GM18508 (cell line): ENCODE data around the gene ISL1.

ENCODE experiments used
- ATAC-seq: cut with Tn5 transposase; IDR thresholded peaks from one replicate; pipeline ENCODE4 v1.9.1; 2021; ENCODE audit warnings: moderate number of reproducible peaks; ENCODE audit not compliant: insufficient read depth, unreplicated experiment

ISL1 gene

DNA sequence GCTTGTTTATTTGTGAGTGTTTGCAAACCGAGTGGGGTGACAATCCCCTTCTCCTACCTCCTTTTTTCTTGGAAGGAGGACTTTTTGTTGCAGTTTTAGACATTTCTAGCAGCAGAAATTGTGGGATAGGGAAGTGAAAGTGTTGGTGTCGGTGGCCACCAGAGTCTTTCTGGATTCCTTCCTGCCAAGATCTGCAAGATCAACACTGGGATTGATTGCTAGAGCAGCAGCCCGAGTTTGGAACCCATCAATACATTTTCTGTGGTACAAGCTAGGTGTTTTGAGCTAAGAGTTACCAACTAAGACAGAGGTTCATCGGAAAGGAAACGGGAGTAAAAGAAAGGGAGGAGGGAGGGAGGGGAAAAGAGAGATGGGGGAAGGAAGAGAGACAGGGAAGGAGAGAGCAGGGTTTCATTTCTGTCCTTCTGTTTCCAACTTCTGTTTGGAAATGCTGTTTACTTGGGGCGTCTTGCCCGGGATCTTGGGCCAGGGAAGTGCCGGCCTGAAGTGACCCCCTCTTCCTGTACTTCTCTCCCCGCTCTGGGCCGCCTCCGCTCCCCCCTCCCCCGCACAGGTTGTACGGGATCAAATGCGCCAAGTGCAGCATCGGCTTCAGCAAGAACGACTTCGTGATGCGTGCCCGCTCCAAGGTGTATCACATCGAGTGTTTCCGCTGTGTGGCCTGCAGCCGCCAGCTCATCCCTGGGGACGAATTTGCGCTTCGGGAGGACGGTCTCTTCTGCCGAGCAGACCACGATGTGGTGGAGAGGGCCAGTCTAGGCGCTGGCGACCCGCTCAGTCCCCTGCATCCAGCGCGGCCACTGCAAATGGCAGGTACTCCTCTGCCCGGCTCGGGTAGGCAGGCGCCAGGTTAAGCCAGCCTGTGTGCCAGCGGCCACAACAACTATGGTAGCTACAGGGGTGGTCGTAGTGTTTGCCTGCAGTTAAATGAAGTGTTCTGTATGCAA is 4.0 kb downstream of the ISL1 start:
- ATAC-seq, result no peak

DNA sequence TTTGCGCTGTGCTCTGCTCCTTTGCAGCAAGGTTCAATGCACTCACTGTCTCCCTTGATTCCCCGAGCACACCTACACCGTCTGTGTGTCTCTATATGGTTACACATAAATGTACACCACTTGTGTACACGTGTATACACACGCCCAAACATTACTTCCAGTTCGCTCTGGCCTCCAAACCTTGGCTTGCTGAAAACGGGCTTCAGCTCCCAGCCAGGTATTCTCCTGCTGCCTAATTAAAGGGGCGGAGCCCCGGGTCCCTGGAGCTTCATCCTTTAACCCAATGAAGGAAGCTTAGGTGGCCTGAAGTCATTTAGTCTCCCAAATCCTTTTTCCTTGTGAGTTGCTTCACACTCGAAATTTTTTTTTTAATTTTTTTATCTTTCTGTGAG is 4.6 kb downstream of the ISL1 start:
- no peak for ATAC-seq

DNA sequence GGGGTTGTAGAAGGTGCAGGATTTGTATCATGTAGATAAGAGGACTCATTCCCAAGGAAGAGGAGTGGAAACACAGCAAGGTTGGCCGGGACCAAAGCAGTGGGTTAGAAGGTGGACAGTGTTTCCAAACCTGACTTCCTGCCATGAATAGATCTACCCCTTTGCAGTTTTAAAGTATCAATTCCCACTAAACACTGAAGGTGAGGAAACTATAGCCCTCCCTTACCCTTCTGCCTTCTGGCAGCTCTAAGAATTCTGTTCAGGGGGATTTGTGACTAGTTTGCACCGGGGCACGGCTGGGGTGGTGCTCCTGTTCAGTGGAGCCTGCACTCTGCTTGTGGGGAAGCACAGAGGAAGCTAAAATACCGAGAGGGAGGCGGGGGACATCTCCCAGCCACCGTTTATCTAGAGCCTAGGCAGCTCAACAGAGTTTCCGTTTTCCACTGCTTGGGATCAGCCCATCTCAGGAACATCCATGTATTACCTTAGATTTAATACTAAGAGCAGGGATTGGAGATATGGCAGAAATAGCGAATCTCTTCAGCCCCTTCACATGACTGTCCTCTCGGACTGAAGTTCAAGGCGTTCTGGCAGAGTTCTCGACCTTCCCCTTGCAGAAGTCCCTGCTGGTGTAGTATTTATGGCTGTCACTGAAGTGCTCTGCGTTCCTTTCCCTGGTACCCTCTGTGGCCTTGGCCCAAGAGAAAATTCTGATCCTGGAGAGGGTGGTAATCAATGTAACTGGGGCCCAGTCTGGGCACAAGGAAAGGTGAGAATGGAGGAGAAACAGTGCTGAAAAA is 5.4 kb downstream of the ISL1 start:
- ATAC-seq, result no peak

DNA sequence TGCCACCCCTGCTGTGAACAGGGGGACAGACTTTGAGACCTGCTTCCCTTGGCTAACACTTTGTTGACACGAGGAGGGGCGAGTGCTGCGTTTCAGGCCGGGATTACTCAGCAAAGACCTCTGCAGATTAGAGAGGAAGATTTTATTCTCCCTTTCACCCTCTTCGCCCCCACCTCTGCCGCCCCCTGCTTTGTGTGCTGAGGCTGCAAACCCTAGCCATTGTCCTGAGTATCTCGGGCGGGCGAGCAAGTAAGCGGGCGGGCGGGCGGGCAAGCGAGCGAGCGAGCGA is 6.0 kb downstream of the ISL1 start:
- no peak for ATAC-seq

GRCh38 chr5:51389577-51390463 is 6.6 kb downstream of the ISL1 start:
- no peak for ATAC-seq

DNA sequence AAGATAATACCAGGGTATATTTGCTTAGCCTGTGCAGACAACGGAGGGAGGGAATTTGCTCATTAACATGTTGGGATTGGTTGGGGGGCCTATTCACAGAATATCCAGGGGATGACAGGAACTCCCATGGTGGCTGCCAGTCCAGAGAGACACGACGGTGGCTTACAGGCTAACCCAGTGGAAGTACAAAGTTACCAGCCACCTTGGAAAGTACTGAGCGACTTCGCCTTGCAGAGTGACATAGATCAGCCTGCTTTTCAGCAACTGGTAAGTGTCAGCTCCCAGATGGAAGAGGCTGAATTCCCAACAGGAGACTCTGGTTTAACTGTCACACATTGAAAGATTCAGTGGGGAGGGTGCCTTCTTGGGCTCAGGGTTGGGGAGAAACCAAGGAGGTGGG is 7.9 kb downstream of the ISL1 start:
- no peak for ATAC-seq

GRCh38 chr5:51392689-51393199 is 9.5 kb downstream of the ISL1 start:
- ATAC-seq, result no peak

DNA sequence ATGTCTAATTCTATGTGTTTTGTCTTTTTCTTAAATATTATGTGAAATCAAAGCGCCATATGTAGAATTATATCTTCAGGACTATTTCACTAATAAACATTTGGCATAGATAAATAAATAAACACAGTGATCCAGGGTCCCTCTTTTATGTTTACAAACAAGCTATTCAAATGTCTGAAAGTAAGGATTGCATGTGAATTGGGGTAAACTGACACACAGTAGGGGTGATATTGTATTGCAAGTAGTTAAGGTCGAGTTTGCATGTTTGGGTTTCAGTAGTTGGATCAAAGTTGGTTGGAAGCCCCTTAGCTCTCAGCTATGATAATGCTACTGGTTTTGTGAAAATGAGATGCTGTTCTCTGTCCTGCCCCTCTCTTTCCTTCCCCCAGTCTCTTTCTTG is 11.4 kb downstream of the ISL1 start:
- no peak for ATAC-seq

- no peak for ATAC-seq
These were observed 12.0 kb downstream of the ISL1 start for GRCh38 chr5:51395245-51395644.

DNA sequence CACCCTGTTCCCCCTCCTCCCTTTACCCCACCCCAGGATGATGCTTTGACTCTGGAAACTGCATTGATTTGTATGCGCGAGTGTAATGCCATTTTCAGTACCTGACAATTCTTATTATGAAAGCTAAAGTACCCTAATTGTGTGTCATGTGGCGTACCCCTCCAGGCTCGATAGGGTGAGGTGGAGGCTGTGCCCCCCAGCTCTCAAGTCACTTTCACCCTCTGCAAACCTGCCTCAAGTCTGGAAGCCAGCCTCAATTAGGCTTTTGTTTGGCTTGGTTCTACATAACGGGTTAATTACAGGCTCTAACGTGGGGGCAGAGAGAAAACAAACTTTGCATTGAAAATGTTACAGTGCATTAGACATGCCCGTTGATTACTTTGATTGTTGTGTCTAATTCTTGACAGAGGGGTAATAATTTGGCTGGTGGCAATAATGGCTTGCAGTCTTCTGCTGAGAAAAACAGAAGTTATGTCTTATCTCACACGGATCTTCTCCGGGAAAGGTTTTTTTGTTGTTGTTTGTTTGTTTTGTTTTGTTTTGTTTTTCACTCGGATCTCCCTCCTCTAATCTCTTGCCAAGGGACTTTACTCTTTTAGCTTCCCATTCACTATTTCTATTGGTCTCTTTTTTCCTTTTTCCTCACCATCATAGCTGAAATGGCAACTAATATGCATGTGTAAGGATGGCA is 12.6 kb downstream of the ISL1 start:
- no peak for ATAC-seq

DNA sequence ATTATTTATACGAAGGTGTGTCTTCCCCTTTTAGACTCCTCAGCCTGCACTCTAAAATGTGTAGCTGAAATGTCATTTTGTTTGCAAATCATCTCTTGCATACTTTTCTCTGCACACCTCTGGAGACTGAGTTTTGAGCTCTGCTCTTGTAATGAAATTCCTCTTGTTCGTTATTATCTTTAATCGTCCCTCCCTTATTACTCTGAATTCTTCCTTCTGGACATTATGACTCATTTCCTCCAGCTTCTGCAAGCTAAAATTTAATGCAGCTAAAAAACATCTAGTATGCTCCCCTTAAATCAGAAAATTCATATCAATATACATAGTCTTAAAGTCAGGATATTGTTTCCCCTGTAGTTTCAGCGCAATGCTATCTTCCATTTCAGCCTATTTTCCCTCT is 13.5 kb downstream of the ISL1 start:
- no peak for ATAC-seq

DNA sequence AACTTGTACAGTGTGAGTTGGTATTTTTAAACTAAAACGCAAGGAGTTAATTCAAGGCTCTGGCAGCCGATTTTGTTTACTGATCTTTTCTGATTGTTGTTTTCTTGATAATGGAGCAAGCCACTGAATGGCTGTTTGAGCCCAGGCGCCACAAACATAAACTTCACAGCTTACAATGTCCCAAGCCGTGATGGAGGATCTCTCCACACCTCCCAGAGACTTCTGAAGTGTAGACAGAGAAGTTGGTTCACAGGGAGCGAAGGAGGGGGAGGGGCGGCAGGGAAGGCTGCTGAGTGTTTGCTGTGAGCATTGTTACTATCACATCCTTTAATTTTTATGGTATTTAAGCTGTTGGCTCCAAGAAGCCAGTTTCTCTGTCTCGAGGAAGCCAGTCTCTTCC is 14.7 kb downstream of the ISL1 start:
- no peak for ATAC-seq

GRCh38 chr5:51398875-51399642 is 15.8 kb downstream of the ISL1 start:
- ATAC-seq, result no peak

- no peak for ATAC-seq
These were observed 16.4 kb downstream of the ISL1 start for GRCh38 chr5:51399643-51400006.

DNA sequence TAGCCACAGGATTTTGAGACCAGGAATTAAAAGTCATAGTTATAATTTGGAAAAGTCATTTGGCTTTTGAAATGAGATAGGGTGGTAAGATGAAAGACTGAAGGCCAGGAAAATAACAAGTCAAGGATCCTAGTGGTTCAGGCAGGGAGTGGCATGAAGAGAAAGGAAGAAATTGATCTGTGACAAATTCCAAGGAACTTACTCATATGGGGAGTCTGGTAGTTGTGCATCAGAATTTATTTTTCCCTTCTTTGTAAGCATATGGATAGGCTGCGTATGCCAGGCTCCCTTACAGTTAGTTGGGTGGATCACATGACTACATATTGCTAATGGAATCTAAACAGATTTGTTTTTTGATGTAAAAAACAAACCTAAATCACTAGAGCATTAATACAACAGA is 21.0 kb downstream of the ISL1 start:
- ATAC-seq, result no peak

DNA sequence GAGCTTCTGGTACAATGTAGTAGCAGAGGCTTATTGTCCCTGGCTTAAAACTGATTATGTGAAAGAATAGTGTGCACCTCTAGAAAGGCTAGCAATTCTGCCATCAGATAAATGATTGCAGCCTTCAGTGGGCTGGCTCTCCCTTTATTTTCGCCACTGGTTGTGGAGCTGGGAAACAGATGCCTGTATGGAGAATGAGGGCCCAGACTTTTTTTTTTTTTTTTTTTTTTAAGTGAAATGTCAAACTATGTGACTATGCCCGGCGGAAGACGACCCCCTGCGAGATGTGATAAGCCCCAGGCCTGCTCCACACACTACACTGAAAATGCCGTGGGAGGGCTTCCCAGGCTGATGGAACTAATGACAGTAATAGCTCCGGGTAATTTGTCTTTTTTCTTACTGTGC is 28.7 kb downstream of the ISL1 start:
- no peak for ATAC-seq

DNA sequence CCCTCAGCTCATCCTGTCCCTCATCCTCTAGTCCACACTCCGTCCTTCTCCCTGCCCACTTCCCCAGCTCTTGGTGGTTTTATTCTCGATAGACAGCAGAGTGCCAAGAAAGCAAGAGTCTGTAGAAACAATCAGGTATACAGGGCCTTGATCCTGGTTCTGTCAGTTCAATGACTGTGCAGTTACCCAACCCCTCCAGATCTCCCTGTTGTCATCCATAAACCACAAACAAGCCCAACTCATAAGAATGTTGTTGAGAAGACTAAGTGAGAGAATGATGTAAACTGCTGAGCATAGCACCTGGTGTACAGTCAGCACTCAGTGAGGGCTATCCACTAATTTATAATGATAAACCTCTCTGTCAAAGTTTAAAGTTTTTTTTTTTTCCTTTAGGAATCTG is 31.3 kb downstream of the ISL1 start:
- no peak for ATAC-seq

DNA sequence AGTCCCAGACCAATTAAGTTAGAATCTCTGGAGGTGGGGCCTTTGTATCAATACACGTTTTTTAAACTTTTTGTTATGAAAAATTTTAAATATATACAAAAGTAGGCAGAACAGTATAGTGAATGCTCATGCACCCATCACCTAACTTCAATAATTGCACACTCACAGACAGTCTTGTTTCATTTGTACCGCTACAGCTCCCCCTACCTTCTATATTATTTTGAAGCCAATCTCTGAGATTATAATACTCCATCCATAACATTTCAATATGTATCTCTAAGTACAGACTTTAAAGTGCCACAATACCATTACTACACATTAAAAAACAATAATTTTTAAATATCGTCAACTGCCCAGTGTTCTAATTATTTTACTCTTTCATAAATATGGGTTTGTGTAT is 32.9 kb downstream of the ISL1 start:
- no peak for ATAC-seq

GRCh38 chr5:51433052-51433710 is 49.9 kb downstream of the ISL1 start:
- ATAC-seq, result no peak
